Non-pigmented ciliary epithelial cell (primary cell): ENCODE measurements around the gene ANO2.
"Not testable (repeated sequence)": the region's sequence is repeated elsewhere in the genome, so short reads cannot be mapped to it uniquely, and the experiment has no call there.

ENCODE experiments used
- DNase-seq: peaks from one replicate; pipeline ENCODE4 v3.0.0-alpha.2; 2010; ENCODE audit warnings: low read depth

ANO2 gene

GRCh38 chr12:5660238-5660637 is 284.8 kb downstream of the ANO2 start:
- no peak for DNase-seq

GRCh38 chr12:5658339-5658941 is 286.6 kb downstream of the ANO2 start:
- DNase-seq: not testable (repeated sequence)

- DNase-seq: no peak
These were observed 288.2 kb downstream of the ANO2 start for GRCh38 chr12:5656836-5657235.

DNA sequence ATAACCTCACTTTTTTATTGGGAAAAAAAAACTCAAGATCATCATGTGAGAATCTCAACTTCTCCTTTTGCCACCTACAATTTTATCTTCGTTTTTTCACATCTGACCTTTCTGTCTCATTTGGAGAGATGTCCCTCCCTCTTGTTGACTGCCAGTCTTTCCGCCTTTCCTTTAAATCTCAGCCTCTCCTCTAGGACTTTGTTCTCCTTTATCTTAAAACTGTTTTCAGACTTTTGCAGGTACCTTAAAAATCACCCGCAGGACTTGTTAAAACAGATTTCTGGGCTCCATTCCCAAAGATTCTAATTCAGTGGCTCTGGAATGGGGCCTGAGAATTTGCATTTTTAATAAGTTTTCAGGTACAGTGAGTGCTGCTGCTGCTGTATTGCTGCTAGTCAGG is 289.9 kb downstream of the ANO2 start:
- DNase-seq: no peak

DNA sequence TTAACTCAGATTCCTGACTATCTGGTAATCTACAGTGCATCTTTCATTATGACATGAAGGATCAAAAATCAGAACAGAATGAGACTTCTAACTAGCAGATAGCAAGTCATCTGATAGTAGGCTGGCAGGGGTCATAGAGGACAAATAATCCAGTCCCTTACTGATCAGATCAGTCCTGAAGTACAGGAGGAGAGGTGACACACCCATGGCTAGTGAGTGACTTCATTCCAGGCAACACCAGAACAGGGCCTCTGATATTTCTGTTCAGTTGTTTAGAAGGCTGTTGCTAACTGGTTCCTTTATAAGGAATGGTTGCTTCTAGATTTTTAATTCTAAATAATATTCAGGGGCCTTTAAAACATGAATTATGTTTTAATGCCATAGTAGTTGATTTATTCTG is 291.0 kb downstream of the ANO2 start:
- DNase-seq: no peak

- DNase-seq: no peak
These were observed 294.1 kb downstream of the ANO2 start for GRCh38 chr12:5650829-5651461.

DNA sequence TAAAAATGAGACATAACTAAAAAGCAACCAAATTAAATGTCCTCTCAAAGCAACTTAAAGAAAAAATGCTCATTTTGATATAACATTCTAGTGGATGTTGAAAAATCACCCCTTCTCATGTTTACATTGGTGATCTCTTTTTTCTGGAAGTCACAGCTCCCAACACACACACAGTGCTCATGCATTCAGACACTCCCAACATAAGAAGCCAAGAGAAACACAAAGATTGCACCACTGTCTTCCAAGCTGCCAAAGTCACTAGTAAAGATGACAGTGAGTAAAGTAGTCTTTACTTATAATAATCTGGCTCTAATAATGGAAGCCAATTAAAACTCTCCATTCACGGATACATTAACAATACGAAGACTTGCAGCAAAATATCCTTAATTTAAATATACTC is 294.8 kb downstream of the ANO2 start:
- no peak for DNase-seq

- DNase-seq: no peak
These were observed 296.2 kb downstream of the ANO2 start for GRCh38 chr12:5648692-5649359.

DNA sequence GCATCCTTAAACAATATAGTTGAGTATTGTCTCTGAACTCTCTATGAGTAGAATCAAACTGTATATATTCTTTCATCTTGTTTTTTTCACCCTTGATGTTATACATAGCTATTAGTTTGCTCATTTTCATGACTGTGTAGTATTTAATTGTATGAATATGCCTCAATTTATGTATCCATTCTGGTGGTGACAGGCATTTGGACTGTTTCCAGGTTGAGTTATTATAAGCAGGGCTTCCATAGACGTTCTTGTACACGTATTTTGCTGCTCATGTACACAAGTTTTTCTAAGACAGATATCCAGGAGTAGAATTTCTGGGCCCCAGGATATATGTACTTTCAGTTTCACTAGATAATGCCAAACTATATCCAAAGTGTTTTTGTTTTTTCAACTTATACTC is 301.8 kb downstream of the ANO2 start:
- DNase-seq: no peak

DNA sequence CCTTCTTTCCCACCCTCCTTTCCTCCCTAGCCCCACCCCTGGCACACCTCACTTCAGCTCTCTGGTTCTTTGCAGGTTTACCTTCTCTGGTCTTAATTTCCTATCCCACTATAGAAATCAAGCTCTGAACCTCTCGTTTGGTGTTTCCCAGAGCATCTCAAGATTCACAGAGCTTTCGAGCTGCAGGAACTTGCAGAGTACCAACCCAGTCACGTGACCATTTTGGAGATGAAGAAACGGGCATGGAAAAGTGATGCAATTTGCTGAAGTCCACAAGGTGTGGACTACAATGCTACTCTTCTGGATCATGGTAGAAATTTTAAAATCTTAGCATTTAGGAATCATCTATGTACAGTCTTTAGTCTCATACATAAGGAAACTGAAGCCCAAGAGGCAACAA is 307.4 kb downstream of the ANO2 start:
- no peak for DNase-seq

DNA sequence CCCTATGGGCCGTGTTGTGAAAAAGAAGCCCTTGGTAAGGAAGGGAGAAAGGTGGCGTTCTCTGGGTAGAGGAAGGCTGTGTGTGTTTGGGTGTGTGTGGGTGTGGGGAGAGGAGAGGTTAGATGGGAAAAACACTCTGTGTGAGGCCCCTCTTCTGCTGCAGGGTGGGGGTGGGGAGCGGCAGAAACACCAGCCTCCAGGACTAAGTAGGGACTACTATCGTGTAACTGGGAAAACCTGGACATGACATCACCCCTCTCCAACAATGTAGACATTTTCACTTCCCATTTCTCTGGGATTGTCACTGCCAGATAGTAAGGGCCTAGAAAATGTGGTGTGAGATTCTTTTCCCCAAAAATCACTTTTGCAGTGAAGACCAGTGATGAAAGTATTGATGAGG is 308.2 kb downstream of the ANO2 start:
- DNase-seq: no peak

DNA sequence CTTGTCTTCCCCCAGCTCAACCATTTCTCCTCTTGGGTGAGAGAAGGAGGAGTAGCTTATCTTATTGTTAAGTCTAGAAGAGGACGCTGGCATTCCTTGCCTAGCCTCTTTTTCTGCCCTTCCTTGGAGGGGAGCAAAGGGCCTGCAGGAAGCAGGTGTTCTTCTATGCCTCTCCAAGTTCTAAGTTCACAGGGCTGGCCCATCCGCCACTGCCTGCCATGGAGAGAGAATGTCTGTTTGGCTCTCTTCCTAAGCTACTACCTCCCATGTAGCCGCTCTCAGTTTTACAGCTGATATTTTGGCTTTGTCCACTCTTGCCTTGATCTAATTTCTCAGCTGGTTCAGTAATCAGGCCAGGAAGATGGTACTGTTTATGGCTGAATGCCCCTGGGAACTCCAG is 312.0 kb downstream of the ANO2 start:
- no peak for DNase-seq

- DNase-seq: no peak
These were observed 312.6 kb downstream of the ANO2 start for GRCh38 chr12:5632453-5632852.

GRCh38 chr12:5631497-5631896 is 313.6 kb downstream of the ANO2 start:
- no peak for DNase-seq

GRCh38 chr12:5630726-5631125 is 314.3 kb downstream of the ANO2 start:
- DNase-seq: no peak

GRCh38 chr12:5628501-5628900 is 316.6 kb downstream of the ANO2 start:
- DNase-seq: no peak

DNA sequence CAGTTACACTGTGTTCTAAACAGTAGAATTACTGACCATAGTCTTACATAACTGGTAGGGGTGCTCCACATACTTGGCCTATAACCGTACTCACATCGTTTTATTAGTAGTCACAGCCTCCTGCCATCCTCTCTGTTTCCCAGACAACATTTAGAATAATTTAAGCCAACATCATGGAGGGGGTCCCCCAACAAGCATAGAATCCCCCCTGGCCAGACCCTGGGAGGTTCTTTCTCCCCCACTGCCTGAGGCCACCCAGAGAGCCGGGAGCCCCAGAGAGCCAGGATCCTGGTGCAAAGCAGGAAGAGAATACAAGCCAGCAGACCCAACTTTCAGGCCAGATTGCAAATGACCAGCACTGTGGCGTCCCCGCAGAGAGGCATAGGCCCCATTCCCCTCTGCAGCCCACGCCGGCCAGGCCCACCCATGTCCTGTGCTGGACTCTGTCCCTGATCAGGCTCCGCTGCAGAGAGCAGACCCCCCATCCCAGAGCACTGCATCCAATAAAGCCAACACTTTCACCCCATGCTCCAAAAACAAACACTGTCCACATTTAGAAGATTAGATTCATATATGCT is 317.9 kb downstream of the ANO2 start:
- no peak for DNase-seq

DNA sequence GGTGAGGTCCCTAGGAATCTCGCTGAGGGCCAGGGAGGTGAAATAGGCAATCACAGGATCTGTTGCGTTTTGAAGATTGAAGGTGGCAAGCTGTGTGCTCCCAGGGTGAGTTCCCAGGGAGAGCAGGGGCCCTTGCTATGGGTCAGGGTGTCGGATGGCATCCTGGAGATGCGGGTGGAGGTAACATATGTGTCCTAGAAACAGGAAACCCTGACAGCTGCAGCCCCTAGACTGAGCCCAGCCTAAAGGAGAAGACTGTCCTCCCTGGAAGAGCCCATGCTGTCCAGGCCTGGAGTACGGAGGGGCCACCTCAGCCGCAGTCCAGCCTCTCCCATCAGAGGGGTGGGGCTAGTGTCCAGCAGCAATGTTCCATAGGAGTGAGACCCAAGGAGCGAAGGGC is 318.9 kb downstream of the ANO2 start:
- no peak for DNase-seq

GRCh38 chr12:5624486-5625272 is 320.4 kb downstream of the ANO2 start:
- no peak for DNase-seq

DNA sequence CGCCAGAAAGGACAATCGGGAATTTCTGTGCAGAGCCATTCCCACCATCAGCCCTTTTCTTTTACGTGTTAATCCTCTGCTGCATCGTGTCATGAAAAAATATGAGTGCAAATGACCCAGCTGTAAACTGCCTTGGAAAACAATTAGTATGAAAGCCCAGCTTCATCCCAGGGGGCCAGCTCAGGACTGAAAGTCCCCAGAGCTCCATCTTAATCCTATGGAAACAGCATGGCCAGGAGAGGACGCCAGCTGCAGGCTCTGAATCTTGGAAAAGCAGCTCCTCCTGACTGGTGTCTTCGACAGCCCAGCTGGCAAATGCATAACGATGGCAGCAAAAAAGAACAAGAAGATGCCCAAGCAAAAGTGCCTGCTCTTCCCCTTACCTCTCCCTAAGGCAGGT is 321.6 kb downstream of the ANO2 start:
- DNase-seq: no peak

GRCh38 chr12:5622280-5622679 is 322.8 kb downstream of the ANO2 start:
- DNase-seq: no peak

DNA sequence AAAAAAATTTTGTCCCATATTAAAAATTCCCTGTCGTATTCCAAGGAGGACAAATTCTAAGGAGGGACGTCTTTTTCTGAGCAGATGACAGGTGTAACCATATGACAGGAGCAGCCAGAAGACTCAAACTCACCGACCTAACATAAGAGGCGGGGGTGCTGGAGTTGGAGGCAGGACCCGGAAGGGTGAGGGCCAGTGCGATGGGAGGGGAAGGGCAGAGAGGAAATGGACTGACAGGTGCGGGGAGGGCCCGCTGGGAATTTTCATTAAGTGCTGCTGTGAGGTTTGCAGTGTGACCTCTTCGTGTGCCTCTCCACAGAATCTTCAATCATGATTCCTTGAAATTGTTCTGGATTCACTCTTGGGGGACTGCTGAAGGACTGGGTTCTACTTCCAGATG is 323.7 kb downstream of the ANO2 start:
- no peak for DNase-seq

DNA sequence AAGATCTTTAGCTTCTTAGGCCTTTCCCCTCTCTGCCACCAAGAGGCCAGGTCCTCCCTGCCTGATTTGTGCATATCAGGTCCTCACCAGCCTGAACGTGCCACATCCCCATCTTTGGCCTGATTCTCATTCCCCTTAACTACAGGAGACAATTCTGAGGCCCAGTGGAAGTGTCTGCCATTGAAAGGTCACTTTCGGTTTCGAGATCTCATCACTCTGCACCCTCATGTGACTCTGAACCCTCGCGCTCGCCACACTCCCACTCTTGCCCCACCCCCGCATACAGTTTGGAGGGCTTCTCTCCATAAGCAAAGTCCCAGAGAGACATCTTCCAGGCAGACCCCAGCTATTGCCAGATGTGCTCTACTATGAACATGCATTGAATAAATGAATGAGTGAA is 324.2 kb downstream of the ANO2 start:
- DNase-seq: no peak
